Tibial nerve (tissue), 4 donors: ENCODE measurements around the gene TSHZ3. TPM values are rescaled to one million over a fixed set of nuclear protein-coding genes. Genes with fewer than 3 reads are reported as not detected.

Experiments used
- DNase-seq, 2 donors: peaks; one replicate each; pipeline ENCODE4 v3.0.0-alpha.2; 2019; ENCODE audit warnings: low spot score in 2 of 2
- H3K27ac ChIP-seq, 4 donors: fragments of 200-600 bp; sonication (generic) in 3 of 4; one replicate each; pipeline ENCODE4 v1.5.1; 2017 to 2019; ENCODE audit warnings: mild to moderate bottlenecking in 1 of 4
- H3K27me3 ChIP-seq, 2 donors: fragments of 200-600 bp; sonication (generic) in 1 of 2; one replicate each; pipeline versions ENCODE4 v1.5.1 to v1.6.0; 2017 to 2019
- H3K36me3 ChIP-seq, 3 donors: fragments of 200-600 bp; sonication (generic); one replicate each; pipeline ENCODE4 v1.5.1; 2018 to 2019
- H3K4me1 ChIP-seq, 4 donors: fragments of 200-600 bp; sonication (generic) in 3 of 4; one replicate each; pipeline ENCODE4 v1.5.1; 2017 to 2019
- H3K4me3 ChIP-seq, 4 donors: fragments of 200-600 bp; sonication (generic) in 3 of 4; one replicate each; pipeline ENCODE4 v1.5.1; 2017 to 2019; ENCODE audit warnings: mild to moderate bottlenecking in 1 of 4, moderate library complexity in 1 of 4
- H3K9me3 ChIP-seq, 4 donors: fragments of 200-600 bp; sonication (generic) in 3 of 4; one replicate each; pipeline ENCODE4 v1.5.1; 2017 to 2019
- CTCF ChIP-seq, 5 experiments: fragments of 200-600 bp in 3 of 5; fragments of 450-650 bp in 2 of 5; sonication (generic) in 3 of 5; IDR thresholded peaks; one replicate each; pipeline ENCODE4 v1.5.1; 2016 to 2019; ENCODE audit warnings: antibody characterized with exemption in 5 of 5, mild to moderate bottlenecking in 3 of 5, moderate library complexity in 2 of 5
- EP300 ChIP-seq, 2 donors: sonication (generic); formaldehyde crosslinking; IDR thresholded peaks; one replicate each; pipeline ENCODE4 v1.6.1; 2017; ENCODE audit warnings: antibody characterized with exemption in 2 of 2, mild to moderate bottlenecking in 1 of 2
- POLR2A ChIP-seq, 2 donors: fragments of 450-650 bp; IDR thresholded peaks; one replicate each; pipeline ENCODE4 v1.6.1; 2017; ENCODE audit warnings: antibody characterized with exemption in 2 of 2, mild to moderate bottlenecking in 2 of 2, moderate library complexity in 2 of 2
- WGBS, 2 donors: methylation state at CpG; one replicate each; pipeline ENCODE4 v1.1.5; 2018; 5-methylcytosine and 5-hydroxymethylcytosine counted together
- total RNA-seq, 4 donors: library from RNA; depleted of rRNA; stranded (reverse); fragments of >200 nt; gene quantifications; one replicate each; pipeline ENCODE4 v1.1.0, GENCODE V29; 2016

TSHZ3 gene
- total RNA-seq, 4 donors from 2014 or later = 20.4 to 22.4 (median 22.3) TPM

GRCh38 chr19:31270897-31271296, 78.3 kb downstream of the TSHZ3 start:
- 82 to 83% methylated on average over 6 of the region's 6 CpGs for WGBS, 2 donors

DNA sequence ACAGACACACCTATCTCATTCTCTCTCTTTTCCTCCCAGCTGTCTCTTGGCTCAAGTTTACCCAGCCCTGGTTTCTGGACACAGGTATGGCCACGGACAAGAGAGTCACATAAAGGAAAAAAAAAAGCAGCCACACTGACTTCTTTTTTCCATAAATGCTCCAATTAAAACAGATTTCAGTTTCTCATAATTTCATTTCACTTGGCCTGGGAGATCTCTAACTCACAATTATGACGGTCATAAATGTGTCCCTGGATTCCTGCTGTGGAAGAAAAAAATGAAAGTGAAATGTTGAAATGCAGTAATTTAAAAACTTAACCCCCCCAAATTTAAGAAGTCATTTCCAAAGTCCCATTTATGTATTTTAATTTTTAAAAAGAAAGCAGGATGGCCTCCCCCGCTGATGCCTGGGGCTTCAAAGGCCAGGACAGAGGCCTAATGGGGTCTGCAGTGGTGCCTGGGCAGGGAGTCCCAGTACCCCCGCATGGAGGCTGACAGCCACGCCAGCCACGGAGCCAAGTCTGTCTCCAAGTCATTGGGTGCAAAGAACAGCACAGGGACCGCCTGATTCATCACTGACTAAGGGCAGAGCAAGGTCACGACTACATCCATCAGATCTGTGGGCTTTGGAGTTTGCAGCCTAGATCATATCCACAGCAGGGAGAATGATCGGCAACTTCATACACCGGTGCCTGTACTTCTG, 79.7 kb downstream of the TSHZ3 start:
- Histone ChIP-seq H3K36me3 (peaks cover 0 to 7% (median 0%) of the 10 kb centered on the region in 3 donors), H3K27ac (no peak overlapping the region), H3K9me3 (no peaks in the 10 kb centered on the region), H3K4me3 (no peak overlapping the region), H3K4me1 (peaks cover 0 to 5% (median 0%) of the 10 kb centered on the region in 4 donors), H3K27me3 (no peaks in the 10 kb centered on the region)
- no peak for DNase-seq
- WGBS, 2 donors = 73 to 78% methylated on average over 10 of the region's 10 CpGs
- TF ChIP-seq POLR2A (IDR thresholded peaks at IDR 0.05) (no peak), EP300 (IDR thresholded peaks at IDR 0.05) (no peak), CTCF (IDR thresholded peaks at IDR 0.05) (no peak)

More at GRCh38 chr19:31270897-31271296, 78.3 kb downstream of the TSHZ3 start:
- peaks cover 0 to 8% (median 0%) of the 10 kb centered on the region in 4 donors for H3K4me1 ChIP-seq
- H3K9me3 ChIP-seq = no peaks in the 10 kb centered on the region
- peaks cover 0 to 7% (median 0%) of the 10 kb centered on the region in 3 donors for H3K36me3 ChIP-seq
- no peak for DNase-seq
- TF ChIP-seq CTCF (IDR thresholded peaks at IDR 0.05) = no peak
- no peak for TF ChIP-seq POLR2A (IDR thresholded peaks at IDR 0.05)
- TF ChIP-seq EP300 (IDR thresholded peaks at IDR 0.05) = no peak
- no peak overlapping the region for H3K4me3 ChIP-seq
- H3K27ac ChIP-seq = no peak overlapping the region
- no peaks in the 10 kb centered on the region for H3K27me3 ChIP-seq

DNA sequence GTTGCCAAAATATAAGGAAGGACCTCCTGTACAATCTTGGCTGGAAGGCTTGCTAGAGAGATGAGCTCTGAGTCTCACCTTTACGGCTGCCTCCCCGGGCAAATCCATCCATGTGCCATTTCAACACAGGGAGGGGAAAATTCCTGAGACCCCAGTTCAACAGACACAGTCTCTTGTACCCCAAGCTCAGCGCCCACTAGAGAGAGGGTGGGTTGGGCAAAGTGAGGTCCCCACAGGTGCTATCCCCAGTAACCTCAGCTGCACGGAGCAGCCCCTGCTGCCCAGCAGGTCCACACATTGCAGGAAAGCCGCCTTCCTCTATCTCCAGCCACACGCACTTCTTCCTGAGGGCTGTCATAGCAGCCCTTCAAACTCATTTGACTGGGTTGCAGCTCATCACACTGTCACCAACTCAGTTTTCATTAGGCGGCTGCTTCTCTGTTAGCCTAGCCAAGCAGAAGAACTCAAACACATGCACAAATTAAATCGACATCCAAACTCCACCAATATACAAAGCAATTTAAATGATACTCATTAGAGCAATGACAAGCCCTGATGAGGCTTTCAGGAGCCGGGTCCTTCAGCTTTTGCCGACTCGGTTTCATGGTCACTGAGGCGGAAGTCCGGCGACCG, 80.4 kb downstream of the TSHZ3 start:
- H3K9me3 ChIP-seq = no peaks in the 10 kb centered on the region
- H3K4me3 ChIP-seq = no peak overlapping the region
- peaks cover 0 to 7% (median 0%) of the 10 kb centered on the region in 3 donors for H3K36me3 ChIP-seq
- no peak for TF ChIP-seq EP300 (IDR thresholded peaks at IDR 0.05)
- TF ChIP-seq POLR2A (IDR thresholded peaks at IDR 0.05) = no peak
- TF ChIP-seq CTCF (IDR thresholded peaks at IDR 0.05) = no peak
- 87 to 91% methylated on average over 15 of the region's 15 CpGs for WGBS, 2 donors
- no peaks in the 10 kb centered on the region for H3K27me3 ChIP-seq
- no peak for DNase-seq
- H3K4me1 ChIP-seq = peaks cover 0 to 2% (median 0%) of the 10 kb centered on the region in 4 donors
- no peak overlapping the region for H3K27ac ChIP-seq

DNA sequence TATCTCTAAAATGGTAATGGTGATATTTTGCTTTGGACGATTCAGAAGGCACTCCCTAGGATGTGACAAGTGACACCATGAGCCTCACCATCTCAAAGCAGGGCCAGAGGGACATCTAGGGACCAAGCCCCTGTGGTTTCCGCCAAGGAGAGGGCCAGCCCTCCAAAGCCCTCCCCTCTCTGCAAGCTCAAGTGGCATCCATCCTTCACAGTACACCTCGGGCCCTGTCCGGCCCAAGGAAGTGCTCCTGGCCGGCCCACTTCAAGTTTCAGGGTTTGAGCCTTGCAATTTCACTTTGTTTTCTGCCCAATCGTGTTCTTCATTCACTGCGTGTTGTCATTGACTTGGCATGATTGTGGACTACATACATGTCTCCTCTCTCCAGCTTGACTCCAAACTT, 82.5 kb downstream of the TSHZ3 start:
- 87 to 91% methylated on average over 7 of the region's 7 CpGs for WGBS, 2 donors
- no peaks in the 10 kb centered on the region for H3K27me3 ChIP-seq
- no peaks in the 10 kb centered on the region for H3K9me3 ChIP-seq
- H3K27ac ChIP-seq = no peak overlapping the region
- TF ChIP-seq POLR2A (IDR thresholded peaks at IDR 0.05) (no peak), CTCF (IDR thresholded peaks at IDR 0.05) (no peak), EP300 (IDR thresholded peaks at IDR 0.05) (no peak)
- DNase-seq = no peak
- H3K36me3 ChIP-seq = no peaks in the 10 kb centered on the region
- H3K4me1 ChIP-seq = peaks cover 0 to 6% (median 0%) of the 10 kb centered on the region in 4 donors
- H3K4me3 ChIP-seq = no peak overlapping the region

DNA sequence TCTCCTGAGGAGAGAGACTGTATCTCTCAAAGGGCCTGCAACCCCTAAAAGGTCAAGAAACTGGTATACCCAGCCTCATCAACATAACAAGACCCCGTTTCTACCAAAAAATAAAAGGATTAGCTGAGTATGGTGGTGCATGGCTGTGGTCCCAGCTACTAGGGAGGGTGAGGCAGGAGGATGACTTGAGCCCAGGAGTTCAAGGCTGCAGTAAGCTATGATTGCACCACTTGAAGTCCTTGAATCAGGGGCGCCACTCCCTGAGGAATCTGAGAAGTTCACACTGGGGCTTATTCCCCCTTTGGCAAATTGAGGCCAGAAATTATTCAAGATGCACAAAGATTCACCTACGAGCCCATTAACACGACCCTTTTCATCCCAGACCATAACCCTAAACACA, 83.0 kb downstream of the TSHZ3 start:
- no peak overlapping the region for H3K27ac ChIP-seq
- no peak overlapping the region for H3K4me3 ChIP-seq
- H3K4me1 ChIP-seq = peaks cover 0 to 11% (median 0%) of the 10 kb centered on the region in 4 donors
- H3K36me3 ChIP-seq = no peaks in the 10 kb centered on the region
- 88 to 97% methylated on average over 4 of the region's 4 CpGs for WGBS, 2 donors
- TF ChIP-seq EP300 (IDR thresholded peaks at IDR 0.05) (no peak), CTCF (IDR thresholded peaks at IDR 0.05) (no peak), POLR2A (IDR thresholded peaks at IDR 0.05) (no peak)
- H3K27me3 ChIP-seq = no peaks in the 10 kb centered on the region
- no peak for DNase-seq
- no peaks in the 10 kb centered on the region for H3K9me3 ChIP-seq
